Hematopoietic multipotent progenitor cell treated with erythropoietin and hydrocortisone succinate and interleukin-3 and kit ligand, for 4 days (in vitro differentiated cells): ENCODE data around the gene NID1.
A peak's percentile ranks its signal among the peaks of the same experiment; 100 is the strongest.

ENCODE experiments used
- DNase-seq: peaks from one replicate; pipeline ENCODE4 v3.0.0-alpha.2; 2015

Gene NID1, protein sequence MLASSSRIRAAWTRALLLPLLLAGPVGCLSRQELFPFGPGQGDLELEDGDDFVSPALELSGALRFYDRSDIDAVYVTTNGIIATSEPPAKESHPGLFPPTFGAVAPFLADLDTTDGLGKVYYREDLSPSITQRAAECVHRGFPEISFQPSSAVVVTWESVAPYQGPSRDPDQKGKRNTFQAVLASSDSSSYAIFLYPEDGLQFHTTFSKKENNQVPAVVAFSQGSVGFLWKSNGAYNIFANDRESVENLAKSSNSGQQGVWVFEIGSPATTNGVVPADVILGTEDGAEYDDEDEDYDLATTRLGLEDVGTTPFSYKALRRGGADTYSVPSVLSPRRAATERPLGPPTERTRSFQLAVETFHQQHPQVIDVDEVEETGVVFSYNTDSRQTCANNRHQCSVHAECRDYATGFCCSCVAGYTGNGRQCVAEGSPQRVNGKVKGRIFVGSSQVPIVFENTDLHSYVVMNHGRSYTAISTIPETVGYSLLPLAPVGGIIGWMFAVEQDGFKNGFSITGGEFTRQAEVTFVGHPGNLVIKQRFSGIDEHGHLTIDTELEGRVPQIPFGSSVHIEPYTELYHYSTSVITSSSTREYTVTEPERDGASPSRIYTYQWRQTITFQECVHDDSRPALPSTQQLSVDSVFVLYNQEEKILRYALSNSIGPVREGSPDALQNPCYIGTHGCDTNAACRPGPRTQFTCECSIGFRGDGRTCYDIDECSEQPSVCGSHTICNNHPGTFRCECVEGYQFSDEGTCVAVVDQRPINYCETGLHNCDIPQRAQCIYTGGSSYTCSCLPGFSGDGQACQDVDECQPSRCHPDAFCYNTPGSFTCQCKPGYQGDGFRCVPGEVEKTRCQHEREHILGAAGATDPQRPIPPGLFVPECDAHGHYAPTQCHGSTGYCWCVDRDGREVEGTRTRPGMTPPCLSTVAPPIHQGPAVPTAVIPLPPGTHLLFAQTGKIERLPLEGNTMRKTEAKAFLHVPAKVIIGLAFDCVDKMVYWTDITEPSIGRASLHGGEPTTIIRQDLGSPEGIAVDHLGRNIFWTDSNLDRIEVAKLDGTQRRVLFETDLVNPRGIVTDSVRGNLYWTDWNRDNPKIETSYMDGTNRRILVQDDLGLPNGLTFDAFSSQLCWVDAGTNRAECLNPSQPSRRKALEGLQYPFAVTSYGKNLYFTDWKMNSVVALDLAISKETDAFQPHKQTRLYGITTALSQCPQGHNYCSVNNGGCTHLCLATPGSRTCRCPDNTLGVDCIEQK

GRCh38 chr1:236064674-236065508 lies at the start of gene NID1:
NID1 (minus strand) TSS chr1:236065090; CDS start chr1:236065079, 11 bp downstream.
- DNase-seq: peak; percentile 43

DNA sequence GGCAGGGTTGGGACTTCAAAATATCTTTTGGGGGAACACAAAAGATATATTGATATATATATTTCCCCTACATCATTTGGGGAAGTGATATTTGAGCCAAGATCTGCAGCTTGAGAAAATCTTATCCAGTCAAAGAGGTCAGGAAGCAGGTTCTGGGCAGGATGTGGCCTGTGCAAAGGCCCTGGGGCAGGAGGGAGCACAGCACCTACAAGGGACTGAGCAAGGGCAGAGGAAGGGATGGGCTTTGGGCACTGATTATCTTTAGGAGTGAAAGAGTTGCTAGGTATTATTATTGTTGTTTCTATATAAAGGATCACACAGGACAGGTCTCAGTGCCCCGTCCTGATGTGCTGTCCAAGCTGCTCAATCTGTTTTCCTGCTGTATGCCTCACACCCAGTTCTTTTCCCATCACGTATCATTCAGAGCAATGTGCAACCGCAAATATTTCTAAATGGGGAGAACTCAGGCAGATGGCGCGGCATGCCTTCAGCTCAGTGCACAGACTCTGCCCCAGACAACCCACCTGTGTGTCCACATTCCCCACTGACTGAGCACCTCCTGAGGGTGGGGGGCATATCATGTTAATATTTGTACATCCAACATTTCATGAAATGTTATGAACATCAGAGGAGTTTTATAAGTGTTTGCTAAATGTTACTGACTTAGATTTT lies 49.3 kb upstream of the NID1 start:
- DNase-seq: no peak

DNA sequence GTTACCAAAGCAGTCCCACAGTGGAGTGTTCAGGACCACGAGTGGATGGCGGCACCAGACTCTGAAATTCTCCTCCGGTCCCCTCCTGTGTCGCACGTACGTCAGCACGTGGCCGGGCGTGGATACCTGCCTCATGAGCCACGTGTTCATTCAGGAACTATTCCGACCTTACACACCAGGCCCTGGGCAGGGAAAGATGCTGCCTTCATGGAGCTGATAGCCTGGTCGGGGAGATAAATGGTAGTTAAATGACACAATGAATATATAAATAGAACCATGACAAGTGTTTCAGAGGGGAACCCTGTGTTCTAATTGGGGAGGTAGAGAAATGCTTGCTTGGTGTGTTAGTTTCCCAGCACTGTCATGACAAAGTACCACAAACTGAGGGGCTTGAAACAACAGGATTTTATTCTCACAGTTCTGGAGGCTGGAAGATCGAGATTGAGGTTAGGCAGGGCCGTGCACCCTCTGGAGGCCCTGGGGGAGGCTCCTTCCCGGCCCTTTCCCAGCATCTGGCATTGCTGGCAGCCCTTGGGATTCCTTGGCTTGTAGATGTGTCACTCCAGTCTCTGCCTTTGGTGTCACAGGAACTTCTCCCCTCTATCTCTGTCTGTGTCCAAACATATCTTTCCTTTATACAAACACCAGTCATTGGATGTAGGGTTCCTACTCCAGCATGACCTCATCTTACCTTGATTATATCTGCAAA lies 48.6 kb upstream of the NID1 start:
- DNase-seq: no peak

GRCh38 chr1:236112332-236112627 lies 47.4 kb upstream of the NID1 start:
- DNase-seq: no peak

GRCh38 chr1:236111527-236112331 lies 46.8 kb upstream of the NID1 start:
- DNase-seq: no peak

- no peak for DNase-seq
Measured at GRCh38 chr1:236110137-236110536, 45.2 kb upstream of the NID1 start.

DNA sequence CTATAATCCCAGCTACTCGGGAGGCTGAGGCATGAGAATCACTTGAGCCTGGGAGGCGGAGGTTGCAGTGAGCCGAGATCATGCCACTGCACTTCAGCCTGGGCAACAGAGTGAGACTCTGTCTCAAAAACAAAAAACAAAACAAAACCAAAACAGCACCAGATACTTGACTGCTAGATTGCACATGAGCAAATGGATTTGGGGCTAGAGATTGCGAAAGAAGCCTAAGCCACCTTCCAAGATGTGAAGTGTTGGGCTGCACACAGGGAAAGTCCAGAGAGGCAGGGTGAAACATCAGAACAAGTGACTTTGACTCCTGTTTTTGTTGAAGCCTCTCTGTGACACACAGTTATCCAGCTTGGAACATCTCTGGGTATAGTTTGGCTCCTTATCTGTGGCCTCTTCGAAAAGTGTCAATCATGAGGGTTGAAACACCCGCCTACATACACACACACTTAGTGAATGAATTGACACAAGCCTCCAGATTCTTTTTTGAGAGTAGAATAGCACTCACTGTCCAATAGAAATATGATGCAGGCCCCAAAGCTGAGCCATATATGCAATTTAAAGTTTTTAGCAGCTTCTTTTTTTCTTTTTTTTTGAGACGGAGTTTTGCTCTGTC lies 43.2 kb upstream of the NID1 start:
- no peak for DNase-seq

GRCh38 chr1:236107121-236107907 lies 42.4 kb upstream of the NID1 start:
- no peak for DNase-seq

DNA sequence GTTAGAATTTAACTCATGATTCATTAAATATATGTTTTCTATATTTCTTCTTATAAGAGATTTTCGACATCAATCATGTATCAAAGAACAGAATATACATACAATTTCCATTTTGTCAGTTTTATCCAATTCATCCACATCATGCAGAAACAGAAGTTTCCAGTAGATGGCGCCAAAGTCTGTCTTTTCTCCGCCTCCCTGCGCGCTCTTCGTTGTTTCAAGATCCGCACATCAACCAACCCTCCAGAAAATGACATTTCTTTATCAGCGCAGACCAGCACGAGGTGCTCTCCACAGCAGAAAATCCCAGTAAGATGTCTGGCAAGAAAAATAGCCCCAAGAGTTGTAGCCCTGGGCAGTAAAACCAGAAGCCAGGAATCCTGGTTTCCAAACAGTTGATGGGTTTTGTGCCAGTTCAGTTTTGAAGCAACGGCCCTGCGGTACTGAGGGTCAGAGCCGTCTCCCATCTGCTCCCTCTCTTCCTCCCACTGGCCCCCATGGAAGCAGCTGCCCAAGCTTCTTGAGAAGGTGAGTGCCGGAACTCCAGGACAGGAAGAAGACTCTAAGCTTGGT lies 38.8 kb upstream of the NID1 start:
- peak; percentile 87 for DNase-seq

- DNase-seq: no peak
Measured at GRCh38 chr1:236103059-236103458, 38.2 kb upstream of the NID1 start.

DNA sequence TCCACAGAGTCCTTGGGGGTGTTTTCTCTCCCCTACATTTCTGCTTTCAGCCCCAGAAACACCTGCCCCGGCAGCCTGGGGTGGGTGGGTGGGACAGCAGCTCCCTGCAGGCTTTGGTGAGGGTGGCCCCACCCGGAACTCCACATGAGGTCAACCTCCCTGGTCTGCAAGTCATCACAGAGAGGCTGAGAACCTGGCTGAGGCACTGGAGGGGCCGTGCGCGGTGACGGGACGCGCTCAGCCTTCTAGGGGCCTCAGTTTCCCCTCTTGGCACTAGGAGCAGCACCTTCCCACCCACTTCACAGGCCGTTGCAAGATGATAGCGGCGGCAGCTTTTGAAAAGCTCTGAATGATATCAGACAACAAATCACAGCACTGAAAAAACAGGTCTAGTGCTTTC lies 37.7 kb upstream of the NID1 start:
- DNase-seq: no peak

DNA sequence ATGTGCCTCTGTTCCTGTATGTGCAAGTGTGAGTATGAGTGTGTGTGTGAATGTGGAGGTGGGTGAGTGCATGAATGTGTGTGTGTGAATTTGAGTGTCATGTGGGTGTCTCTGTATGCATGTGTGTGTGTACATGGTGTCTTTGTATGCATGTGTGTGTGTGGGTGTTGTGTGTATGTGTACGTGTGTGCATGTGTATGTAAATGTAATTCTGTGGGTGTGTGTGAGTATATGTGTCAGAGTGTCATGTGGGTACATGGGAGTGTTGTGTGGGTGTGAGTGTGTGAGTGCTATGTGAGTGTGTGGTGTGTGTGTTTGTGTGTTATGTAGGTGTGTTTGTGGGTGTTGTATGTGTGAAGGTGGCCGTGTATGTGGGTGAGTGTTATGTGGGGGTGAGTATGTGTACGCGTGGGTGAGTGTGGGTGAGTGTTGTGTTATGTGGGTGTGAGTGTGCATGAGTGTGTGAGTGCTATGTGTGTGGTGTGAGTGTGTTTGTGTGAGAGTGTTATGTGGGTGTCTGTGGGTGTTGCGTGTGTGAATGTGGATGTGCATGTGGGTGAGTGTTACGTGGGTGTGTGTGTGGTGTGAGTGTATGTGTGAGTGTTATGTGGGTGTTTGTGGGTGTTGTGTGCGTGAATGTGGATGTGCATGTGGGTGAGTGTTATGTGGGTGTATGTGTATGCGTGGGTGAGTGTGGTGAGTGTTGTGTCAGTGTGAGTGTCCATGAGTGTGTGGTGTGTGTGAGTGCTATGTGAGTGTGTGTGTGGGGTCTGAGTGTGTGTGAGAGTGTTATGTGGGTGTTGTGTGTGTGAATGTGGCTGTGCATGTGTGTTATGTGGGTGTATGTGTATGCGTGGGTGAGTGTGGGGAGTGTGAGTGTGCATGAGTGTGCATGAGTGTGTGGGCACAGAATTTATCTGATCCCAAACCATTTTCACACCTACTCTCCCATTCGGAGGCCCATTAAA lies 36.6 kb upstream of the NID1 start:
- DNase-seq: no peak

DNA sequence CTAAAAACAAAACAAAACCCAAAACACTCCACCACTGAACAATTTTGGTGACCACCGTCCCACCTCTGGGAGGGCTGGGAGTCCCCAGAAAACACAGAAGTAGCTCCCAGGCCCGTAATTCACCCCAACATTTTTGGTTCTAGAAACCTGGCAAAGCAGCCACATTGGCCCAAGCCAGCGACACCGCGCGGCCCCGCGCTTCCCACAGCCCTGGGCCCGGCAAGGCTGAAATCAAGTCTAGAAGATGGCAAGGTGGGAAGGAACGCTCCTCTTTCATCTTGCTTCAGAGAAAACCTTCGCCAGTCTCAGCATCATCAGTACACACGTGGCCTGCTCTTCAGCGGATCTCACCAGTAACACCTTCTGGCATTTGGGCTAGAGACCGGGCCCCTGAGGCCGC lies 35.9 kb upstream of the NID1 start:
- DNase-seq: no peak

- DNase-seq: no peak
Measured at GRCh38 chr1:236099355-236099974, 34.6 kb upstream of the NID1 start.

DNA sequence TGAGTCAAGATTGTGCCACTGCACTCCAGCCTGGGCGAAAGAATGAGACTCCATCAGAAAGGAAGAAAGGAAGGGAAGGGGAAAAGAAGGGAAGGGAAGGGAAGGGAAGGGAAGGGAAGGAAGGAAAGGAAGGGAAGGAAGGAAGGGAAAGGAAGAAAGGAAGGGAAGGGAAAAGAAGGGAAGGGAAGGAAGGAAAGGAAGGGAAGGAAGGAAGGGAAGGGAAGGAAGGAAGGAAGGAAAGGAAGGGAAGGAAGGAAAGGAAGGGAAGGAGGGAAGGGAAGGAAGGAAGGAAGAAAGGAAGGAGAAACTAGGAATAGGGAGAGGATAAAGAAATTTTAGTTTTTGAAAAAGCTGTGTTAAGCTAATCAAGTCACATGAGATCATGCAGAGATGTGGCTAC lies 33.4 kb upstream of the NID1 start:
- no peak for DNase-seq

GRCh38 chr1:236096660-236097482 lies 32.0 kb upstream of the NID1 start:
- peak; percentile 55 for DNase-seq
